CD4-positive, alpha-beta T cell (primary cell): Measurements from ENCODE around the gene EAF1. TPM values are rescaled to one million over a fixed set of nuclear protein-coding genes. Genes with fewer than 3 reads are reported as not detected.

Source experiments
- ATAC-seq: fragments of 200-7000 bp; cut with Tn5 transposase; one replicate; pipeline ENCODE4 v1.10.0; 2022; ENCODE audit warnings: mild to moderate bottlenecking; ENCODE audit not compliant: poor library complexity
- CTCF ChIA-PET: fragments of 350-600 bp; sonication (Branson Sonifier 250); formaldehyde crosslinking; loops from one replicate; lab custom pipeline; 2021; ENCODE audit warnings: antibody characterized with exemption, inconsistent platforms; lab: Charles Lee
- POLR2A ChIA-PET: fragments of 350-600 bp; sonication (Branson Sonifier 250); formaldehyde crosslinking; loops from one replicate; lab custom pipeline; 2021; ENCODE audit warnings: antibody characterized with exemption, inconsistent platforms; lab: Charles Lee
- DNase-seq, 14 experiments: peaks; one replicate each; pipeline ENCODE4 v3.0.0-alpha.2; 2013 to 2020; ENCODE audit warnings: mixed read lengths in 2 of 14
- H3K27ac ChIP-seq, 2 donors: one replicate each; pipeline versions ENCODE4 v1.5.1 to v1.7.0; 2013; ENCODE audit warnings: low read length in 2 of 2, low read depth in 1 of 2, mild to moderate bottlenecking in 1 of 2
- H3K27me3 ChIP-seq, 2 experiments: 1 replicate in 1 of 2; 2 replicates in 1 of 2; pipeline versions ENCODE4 v1.6.1 to v1.7.0; 2013; ENCODE audit warnings: low read length in 2 of 2, control low read depth in 1 of 2, mild to moderate bottlenecking in 1 of 2, moderate library complexity in 1 of 2; ENCODE audit not compliant: insufficient read depth in 2 of 2, control insufficient read depth in 1 of 2
- H3K36me3 ChIP-seq: one replicate; pipeline ENCODE4 v1.6.1; 2013; ENCODE audit warnings: low read length, control low read depth; ENCODE audit not compliant: insufficient read depth
- H3K4me1 ChIP-seq: one replicate; pipeline ENCODE4 v1.6.1; 2013; ENCODE audit warnings: low read length, control low read depth; ENCODE audit not compliant: insufficient read depth
- H3K4me3 ChIP-seq: one replicate; pipeline ENCODE4 v1.5.1; 2013; ENCODE audit warnings: mild to moderate bottlenecking, low read length, moderate library complexity
- H3K9me3 ChIP-seq, 2 experiments: 1 replicate in 1 of 2; 2 replicates in 1 of 2; pipeline versions ENCODE4 v1.6.1 to v1.7.0; 2013; ENCODE audit warnings: low read length in 2 of 2, mild to moderate bottlenecking in 2 of 2, control low read depth in 1 of 2, moderate library complexity in 1 of 2; ENCODE audit not compliant: control insufficient read depth in 1 of 2, insufficient read depth in 1 of 2
- H3K27ac Mint-ChIP-seq: one replicate; pipeline ENCODE4 v1.8.0; 2020; ENCODE audit warnings: mixed read lengths
- H3K27me3 Mint-ChIP-seq: one replicate; pipeline ENCODE4 v1.8.0; 2021; ENCODE audit warnings: mixed read lengths
- H3K36me3 Mint-ChIP-seq: one replicate; pipeline ENCODE4 v1.8.0; 2021; ENCODE audit warnings: low read depth, mixed read lengths
- H3K4me1 Mint-ChIP-seq: one replicate; pipeline ENCODE4 v1.8.0; 2021; ENCODE audit warnings: low read depth, mixed read lengths
- H3K4me3 Mint-ChIP-seq: one replicate; pipeline ENCODE4 v1.8.0; 2020; ENCODE audit warnings: mild to moderate bottlenecking, mixed read lengths
- H3K9me3 Mint-ChIP-seq: one replicate; pipeline ENCODE4 v1.8.0; 2020; ENCODE audit warnings: mixed read lengths
- CTCF ChIP-seq: fragments of 200-600 bp; IDR thresholded peaks from one replicate; pipeline ENCODE4 v1.8.0; 2022; ENCODE audit warnings: antibody characterized with exemption, mild to moderate bottlenecking
- intact Hi-C, 2 experiments: fragments of 100-400 bp; cut with DNase I in 1 of 2; cut with micrococcal nuclease in 1 of 2; formaldehyde crosslinking; loops; one replicate each; pipeline versions ENCODE4 v1.15.1 to v1.9.0; 2023 to 2025; cut with DNase I, micrococcal nuclease
- total RNA-seq, 174 experiments: library from RNA in 2 of 174; stranded (reverse) in 2 of 174; gene quantifications; one replicate each; pipeline ENCODE4 v1.2.3 and lab custom pipeline; 2021 to 2026

EAF1 gene
- total RNA-seq, 2 experiments from 2014 or later = 31.7 to 34.9 TPM

GRCh38 chr3:15399970-15400369, 27.4 kb upstream of the EAF1 start:
- Mint-ChIP-seq H3K4me1 (peaks cover 11% of the 10 kb centered on the region), H3K36me3 (no peaks in the 10 kb centered on the region), H3K4me3 (peak overlapping the region; percentile 36), H3K27me3 (no peaks in the 10 kb centered on the region), H3K9me3 (no peaks in the 10 kb centered on the region), H3K27ac (peak overlapping the region; percentile 4)
- Histone ChIP-seq H3K9me3 (no peaks in the 10 kb centered on the region), H3K4me3 (no peak overlapping the region), H3K36me3 (no peaks in the 10 kb centered on the region), H3K27ac (no peak overlapping the region), H3K4me1 (peaks cover 27% of the 10 kb centered on the region), H3K27me3 (no peaks in the 10 kb centered on the region)
- ATAC-seq (no peak), DNase-seq (peak in 4 of 14 experiments; percentile 3 to 42 (median 18))
- CTCF ChIA-PET = interaction anchor here (1.0 kb wide), 2 partner anchors 132 to 197 kb away, joined by 3 to 4 read pairs; no protein-coding TSS in a partner anchor
- no peak for TF ChIP-seq CTCF
- intact Hi-C loops = no loop called here
- POLR2A ChIA-PET = interaction anchor here (1.6 to 2.7 kb wide), 2 partner anchors 133 to 193 kb away, joined by 4 to 9 read pairs; no protein-coding TSS in a partner anchor

- peaks cover 11% of the 10 kb centered on the region for H3K4me1 Mint-ChIP-seq
- no peaks in the 10 kb centered on the region for H3K36me3 ChIP-seq
- ChIA-PET CTCF (no interaction called here), POLR2A (interaction anchor here (1.4 kb wide), 1 partner anchor 196 kb away, joined by 4 read pairs; the partner anchor contains the start of gene CAPN7)
- no peak overlapping the region for H3K27ac Mint-ChIP-seq
- H3K4me3 Mint-ChIP-seq = no peak overlapping the region
- no peak for TF ChIP-seq CTCF
- DNase-seq = no peak
- no peaks in the 10 kb centered on the region for H3K27me3 Mint-ChIP-seq
- no peak overlapping the region for H3K27ac ChIP-seq
- intact Hi-C loops = no loop called here
- H3K36me3 Mint-ChIP-seq = no peaks in the 10 kb centered on the region
- no peaks in the 10 kb centered on the region for H3K27me3 ChIP-seq
- no peaks in the 10 kb centered on the region for H3K9me3 ChIP-seq
- no peak overlapping the region for H3K4me3 ChIP-seq
- no peak for ATAC-seq
- peaks cover 27% of the 10 kb centered on the region for H3K4me1 ChIP-seq
- no peaks in the 10 kb centered on the region for H3K9me3 Mint-ChIP-seq
Measured at GRCh38 chr3:15401936-15402335, 25.5 kb upstream of the EAF1 start.

DNA sequence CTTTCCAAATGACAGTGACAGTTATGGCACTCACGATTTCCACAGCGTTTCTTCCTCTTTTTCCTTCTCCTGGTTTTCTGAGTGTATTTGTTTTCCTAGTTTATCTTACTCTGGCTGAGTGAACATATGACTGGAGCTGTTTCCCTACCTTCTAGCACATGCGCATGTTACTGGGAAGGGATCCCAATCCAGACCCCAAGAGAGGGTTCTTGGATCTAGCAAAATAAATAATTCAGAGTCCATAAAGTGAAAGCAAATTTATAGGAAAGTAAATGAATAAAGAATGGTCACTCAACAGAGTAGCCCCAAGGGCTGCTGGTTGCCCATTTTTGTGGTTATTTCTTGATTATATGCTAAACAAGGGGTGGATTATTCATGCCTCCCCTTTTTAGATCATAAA, 23.9 kb upstream of the EAF1 start:
- H3K27ac Mint-ChIP-seq = no peak overlapping the region
- no peak for TF ChIP-seq CTCF
- H3K36me3 Mint-ChIP-seq = peaks cover 9% of the 10 kb centered on the region
- DNase-seq (no peak), ATAC-seq (no peak)
- H3K27ac ChIP-seq = no peak overlapping the region
- ChIA-PET POLR2A (interaction anchor here (0.6 to 1.4 kb wide), 2 partner anchors 198 to 1001 kb away, joined by 3 to 4 read pairs; partner anchors contain the start of gene CAPN7), CTCF (interaction anchor here (1.3 kb wide), 1 partner anchor 135 kb away, joined by 4 read pairs; no protein-coding TSS in a partner anchor)
- no peaks in the 10 kb centered on the region for H3K36me3 ChIP-seq
- intact Hi-C loops = no loop called here
- H3K9me3 Mint-ChIP-seq = no peaks in the 10 kb centered on the region
- H3K4me3 Mint-ChIP-seq = no peak overlapping the region
- H3K27me3 ChIP-seq = no peaks in the 10 kb centered on the region
- no peaks in the 10 kb centered on the region for H3K27me3 Mint-ChIP-seq
- H3K4me1 ChIP-seq = peaks cover 24% of the 10 kb centered on the region
- H3K4me3 ChIP-seq = no peak overlapping the region
- no peaks in the 10 kb centered on the region for H3K9me3 ChIP-seq
- H3K4me1 Mint-ChIP-seq = peaks cover 11% of the 10 kb centered on the region
